Sigmoid colon (tissue), 4 donors: ENCODE data around the gene BAD.

Source experiments
- POLR2A ChIP-seq, 2 donors: fragments of 450-650 bp; IDR thresholded peaks; one replicate each; pipeline ENCODE4 v1.6.1; 2016; ENCODE audit warnings: antibody characterized with exemption in 2 of 2, mild to moderate bottlenecking in 2 of 2, moderate library complexity in 2 of 2
- POLR2AphosphoS5 ChIP-seq, 4 donors: sonication (generic); formaldehyde crosslinking; IDR thresholded peaks; one replicate each; pipeline ENCODE4 v1.6.1; 2017; ENCODE audit warnings: antibody characterized with exemption in 4 of 4
- TF ChIP-seq, protein P1 (sequence below), 4 experiments: fragments of 450-650 bp in 3 of 4; fragments of 200-600 bp in 1 of 4; IDR thresholded peaks; one replicate each; pipeline ENCODE4 v1.5.1; 2016 to 2019; ENCODE audit warnings: antibody characterized with exemption in 4 of 4, mild to moderate bottlenecking in 3 of 4, moderate library complexity in 2 of 4

DNA sequence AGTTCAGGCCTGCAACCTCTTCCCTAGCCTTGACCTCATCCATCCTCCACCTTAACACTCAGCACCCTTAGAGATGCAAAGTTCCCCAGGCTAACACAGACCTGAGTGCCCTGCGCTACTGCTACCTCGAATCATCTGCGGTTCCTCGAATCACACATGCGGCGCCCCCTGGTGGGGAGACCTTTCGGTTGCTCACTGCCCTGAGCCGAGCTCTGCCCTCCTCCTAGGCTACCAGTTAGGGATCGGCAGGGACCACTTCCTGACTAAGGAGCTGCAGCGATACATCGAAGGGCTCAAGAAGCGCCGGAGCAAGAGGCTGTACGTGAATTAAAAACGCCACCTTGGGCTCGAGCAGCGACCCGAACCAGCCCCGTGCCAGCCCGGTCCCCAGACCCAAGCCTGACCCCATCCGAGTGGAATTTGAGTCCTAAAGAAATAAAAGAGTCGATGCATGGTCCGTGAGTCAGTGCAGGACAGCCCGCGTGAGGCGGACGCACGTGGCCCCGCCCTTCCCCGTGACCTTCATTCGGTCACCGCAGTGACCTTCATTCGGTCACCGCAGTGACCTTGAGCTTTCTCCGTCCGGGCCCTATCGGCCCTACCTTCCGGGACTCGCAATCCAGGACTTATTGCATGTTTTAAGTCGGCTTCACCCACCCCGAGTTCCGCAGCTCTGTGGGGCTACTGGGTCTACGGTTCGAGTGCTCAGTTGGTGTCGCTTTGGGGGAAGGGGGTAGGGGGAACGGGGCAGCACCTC is 20.0 kb upstream of the BAD start:
- TF ChIP-seq, protein P1, sequence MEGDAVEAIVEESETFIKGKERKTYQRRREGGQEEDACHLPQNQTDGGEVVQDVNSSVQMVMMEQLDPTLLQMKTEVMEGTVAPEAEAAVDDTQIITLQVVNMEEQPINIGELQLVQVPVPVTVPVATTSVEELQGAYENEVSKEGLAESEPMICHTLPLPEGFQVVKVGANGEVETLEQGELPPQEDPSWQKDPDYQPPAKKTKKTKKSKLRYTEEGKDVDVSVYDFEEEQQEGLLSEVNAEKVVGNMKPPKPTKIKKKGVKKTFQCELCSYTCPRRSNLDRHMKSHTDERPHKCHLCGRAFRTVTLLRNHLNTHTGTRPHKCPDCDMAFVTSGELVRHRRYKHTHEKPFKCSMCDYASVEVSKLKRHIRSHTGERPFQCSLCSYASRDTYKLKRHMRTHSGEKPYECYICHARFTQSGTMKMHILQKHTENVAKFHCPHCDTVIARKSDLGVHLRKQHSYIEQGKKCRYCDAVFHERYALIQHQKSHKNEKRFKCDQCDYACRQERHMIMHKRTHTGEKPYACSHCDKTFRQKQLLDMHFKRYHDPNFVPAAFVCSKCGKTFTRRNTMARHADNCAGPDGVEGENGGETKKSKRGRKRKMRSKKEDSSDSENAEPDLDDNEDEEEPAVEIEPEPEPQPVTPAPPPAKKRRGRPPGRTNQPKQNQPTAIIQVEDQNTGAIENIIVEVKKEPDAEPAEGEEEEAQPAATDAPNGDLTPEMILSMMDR (IDR thresholded peaks at IDR 0.05), result peak; percentile 85 to 97 (median 91)
- TF ChIP-seq POLR2A (IDR thresholded peaks at IDR 0.05) (no peak), POLR2AphosphoS5 (IDR thresholded peaks at IDR 0.05) (peak in 2 of 4 donors; percentile 13 to 50)
